MG63 (cell line): ENCODE results near the gene PDE6A. TPM values are rescaled to one million over a fixed set of nuclear protein-coding genes. Genes with fewer than 3 reads are reported as not detected.

Source experiments
- DNase-seq: peaks from one replicate; pipeline ENCODE4 v3.0.0-alpha.2; 2020
- H3K27me3 ChIP-seq: fragments of 250-450 bp; sonication (Bioruptor Pico); 2 replicates; pipeline ENCODE4 v1.5.1; 2020; ENCODE audit warnings: mild to moderate bottlenecking, moderate library complexity
- H3K36me3 ChIP-seq: fragments of 250-450 bp; sonication (Bioruptor Pico); 2 replicates; pipeline ENCODE4 v1.5.1; 2020; ENCODE audit warnings: mild to moderate bottlenecking, moderate library complexity
- H3K4me3 ChIP-seq: fragments of 250-450 bp; sonication (Bioruptor Pico); 2 replicates; pipeline ENCODE4 v1.5.1; 2020; ENCODE audit warnings: mild to moderate bottlenecking, moderate library complexity
- H3K9me3 ChIP-seq: fragments of 250-450 bp; sonication (Bioruptor Pico); 2 replicates; pipeline ENCODE4 v1.5.1; 2020; ENCODE audit warnings: mild to moderate bottlenecking, moderate library complexity
- total RNA-seq: library from RNA; depleted of rRNA; stranded (reverse); fragments of >200 nt; shearing (Covaris generic); gene quantifications from 2 replicates; pipeline ENCODE4 v1.2.3, GENCODE V29; 2014; ENCODE audit warnings: low replicate concordance; rRNA removed

PDE6A gene
- total RNA-seq, result not detected in 2 replicates

DNA sequence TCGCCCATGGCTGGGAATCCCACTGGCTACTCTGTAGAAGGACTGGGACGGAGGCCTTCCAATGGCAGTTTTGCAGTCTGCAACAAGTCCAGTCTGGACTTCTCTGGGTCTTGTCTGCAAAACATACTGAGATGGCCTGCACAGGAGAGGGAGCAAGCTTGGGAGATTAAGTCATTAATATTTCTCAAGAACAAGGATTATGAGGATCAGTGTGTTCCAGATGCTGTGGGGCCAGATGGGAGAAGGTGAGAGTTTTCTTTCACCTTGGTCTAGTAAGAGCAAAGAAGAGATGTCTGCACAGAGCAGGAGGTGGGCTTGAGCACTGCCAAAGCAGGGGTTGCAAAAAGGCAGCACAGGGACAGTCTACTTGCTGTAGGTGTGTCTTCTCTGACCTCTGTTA is at the start of gene PDE6A:
TSS of gene PDE6A (minus strand) at position 128 of the 400 bp plus-strand sequence. CDS start at position 8, 120 bp downstream.
- H3K36me3 ChIP-seq, result no peaks in the 10 kb centered on the region
- no peak within 1 kb of the TSS for H3K4me3 ChIP-seq
- no peak for DNase-seq
- H3K9me3 ChIP-seq, result no peaks in the 10 kb centered on the region
- H3K27me3 ChIP-seq, result no peaks in the 10 kb centered on the region

DNA sequence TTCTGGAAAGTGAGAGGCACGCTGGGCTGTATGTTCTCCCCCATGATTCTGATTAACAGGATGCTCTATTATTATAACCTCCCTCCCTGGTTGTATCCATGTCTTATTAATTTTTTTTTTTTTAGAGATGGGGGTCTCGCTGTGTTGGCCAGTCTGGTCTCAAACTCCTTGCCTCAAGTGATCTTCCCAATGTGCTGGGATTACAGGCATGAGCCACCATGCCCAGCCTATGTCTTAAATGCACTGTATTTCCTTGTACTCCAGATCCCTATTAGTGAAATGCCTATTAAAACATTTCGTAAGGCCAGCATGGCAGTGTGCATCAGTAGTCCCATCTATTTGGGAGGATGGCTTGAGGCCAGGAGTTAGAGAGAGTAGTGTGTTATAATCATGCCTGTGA is 48.9 kb upstream of the PDE6A start:
- Histone ChIP-seq H3K9me3 (no peaks in the 10 kb centered on the region), H3K4me3 (no peak overlapping the region), H3K27me3 (no peaks in the 10 kb centered on the region), H3K36me3 (peaks cover 5% of the 10 kb centered on the region; the same call in 1 of the 2 replicates)
- DNase-seq, result no peak

DNA sequence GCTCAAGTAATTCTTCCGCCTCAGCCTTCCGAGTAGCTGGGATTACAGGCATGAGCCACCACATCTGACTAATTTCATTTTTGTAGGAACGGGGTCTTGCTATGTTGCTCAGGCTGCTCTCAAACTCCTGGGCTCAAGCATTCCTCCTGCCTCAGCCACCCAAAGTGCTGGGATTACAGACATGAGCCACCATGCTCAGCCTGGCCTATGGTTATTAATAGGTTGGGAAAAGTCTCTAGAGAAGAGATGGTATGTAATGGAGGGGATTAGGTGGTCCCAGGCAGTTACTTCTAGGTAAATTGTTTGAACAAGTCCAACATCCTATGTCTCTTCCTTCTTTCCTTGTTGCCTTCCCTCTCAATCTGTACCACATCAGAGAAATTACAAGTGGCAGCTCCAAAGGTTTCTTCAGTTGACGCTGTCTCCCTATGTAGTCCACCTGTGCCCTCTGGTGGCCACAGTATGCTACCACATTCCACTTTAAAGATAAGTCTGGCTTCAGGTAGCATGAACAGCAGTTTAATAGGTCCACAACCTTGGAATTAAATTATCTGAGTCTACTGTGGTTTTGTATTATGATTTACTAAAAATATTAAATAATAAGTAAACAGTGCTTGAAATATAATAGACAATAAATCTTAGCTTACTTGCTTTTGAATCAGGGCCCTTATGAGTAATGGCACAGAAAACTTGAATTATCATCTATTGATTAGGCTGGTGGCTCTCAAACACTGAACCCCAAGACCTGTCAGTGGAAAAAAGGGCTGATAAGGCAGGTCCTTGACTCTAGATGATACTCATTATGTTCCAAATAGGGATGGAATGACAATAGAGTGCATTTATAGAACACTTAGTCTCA is 46.2 kb upstream of the PDE6A start:
- peak; percentile 48 for DNase-seq
- no peaks in the 10 kb centered on the region for H3K9me3 ChIP-seq
- no peaks in the 10 kb centered on the region for H3K27me3 ChIP-seq
- no peak overlapping the region for H3K4me3 ChIP-seq
- H3K36me3 ChIP-seq, result peaks cover 3% of the 10 kb centered on the region; the same call in 1 of the 2 replicates

DNA sequence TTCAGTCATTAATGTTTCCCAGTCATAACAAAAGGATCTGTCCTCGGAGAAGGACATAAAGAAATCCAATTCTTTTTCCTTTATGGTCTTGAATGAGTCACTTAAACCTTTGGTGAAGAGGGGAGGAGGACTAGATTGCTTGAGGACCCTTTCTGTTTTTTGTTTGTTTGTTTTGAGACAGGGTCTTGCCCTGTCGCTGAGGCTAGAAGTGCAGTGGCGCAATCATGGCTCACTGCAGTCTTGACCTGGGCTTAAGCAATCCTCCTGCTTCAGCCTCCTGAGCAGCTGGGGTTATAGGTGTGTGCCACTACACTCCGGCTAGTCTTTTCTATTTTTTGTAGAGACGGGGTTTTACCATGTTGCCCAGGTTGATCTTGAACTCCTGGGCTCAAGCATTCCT is 43.5 kb upstream of the PDE6A start:
- Histone ChIP-seq H3K4me3 (no peak overlapping the region), H3K9me3 (no peaks in the 10 kb centered on the region), H3K27me3 (no peaks in the 10 kb centered on the region), H3K36me3 (no peaks in the 10 kb centered on the region)
- no peak for DNase-seq

DNA sequence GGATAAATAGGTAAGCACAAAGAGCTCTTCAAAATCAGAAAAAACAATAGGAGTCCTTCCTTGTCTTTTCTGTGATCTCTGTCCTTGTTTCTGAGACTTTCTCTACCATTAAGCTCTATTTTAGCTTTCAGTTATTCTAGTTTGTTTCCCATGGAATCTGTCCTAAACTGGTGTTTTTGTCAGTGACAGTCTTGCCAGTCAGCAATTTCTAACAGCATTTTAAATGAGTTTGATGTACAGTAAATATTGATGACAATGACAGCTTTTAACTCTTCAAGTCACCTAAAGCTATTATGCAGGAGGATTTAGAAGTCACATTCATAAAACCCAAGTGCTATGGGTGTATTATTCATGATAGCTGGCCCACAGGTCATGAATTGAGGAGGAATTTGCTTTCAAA is 37.9 kb upstream of the PDE6A start:
- DNase-seq, result no peak
- Histone ChIP-seq H3K4me3 (no peak overlapping the region), H3K9me3 (no peaks in the 10 kb centered on the region), H3K27me3 (no peaks in the 10 kb centered on the region), H3K36me3 (no peaks in the 10 kb centered on the region; the same call in none of the 2 replicates)

DNA sequence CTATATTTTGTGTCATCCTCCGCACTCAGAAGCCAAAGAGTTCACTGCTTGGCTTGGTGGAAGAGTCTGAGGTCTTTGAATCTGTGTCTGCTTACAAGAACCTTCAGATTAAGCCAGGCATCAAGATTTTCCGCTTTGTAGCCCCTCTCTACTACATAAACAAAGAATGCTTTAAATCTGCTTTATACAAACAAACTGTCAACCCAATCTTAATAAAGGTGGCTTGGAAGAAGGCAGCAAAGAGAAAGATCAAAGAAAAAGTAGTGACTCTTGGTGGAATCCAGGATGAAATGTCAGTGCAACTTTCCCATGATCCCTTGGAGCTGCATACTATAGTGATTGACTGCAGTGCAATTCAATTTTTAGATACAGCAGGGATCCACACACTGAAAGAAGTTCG is 36.6 kb upstream of the PDE6A start:
- no peak for DNase-seq
- no peak overlapping the region for H3K4me3 ChIP-seq
- no peaks in the 10 kb centered on the region; the same call in none of the 2 replicates for H3K36me3 ChIP-seq

DNA sequence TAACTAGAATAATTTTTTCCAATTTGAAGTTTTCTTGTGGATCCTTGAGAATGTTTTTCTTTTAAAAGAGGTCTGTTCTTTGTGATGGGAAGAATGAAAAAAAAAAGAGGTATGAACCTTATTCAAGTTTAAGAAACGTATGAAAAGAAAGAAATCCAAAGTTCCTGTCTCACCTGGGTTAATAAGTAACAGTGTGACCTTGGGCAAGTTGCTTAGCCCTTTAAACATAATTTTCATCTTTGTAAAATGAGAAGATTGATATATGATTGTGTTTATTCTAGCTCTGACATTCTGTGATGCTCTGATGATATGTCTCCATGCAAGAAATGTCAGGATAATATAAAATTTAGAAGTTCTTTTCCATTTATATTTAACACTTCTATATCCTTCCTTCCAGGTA is 35.3 kb upstream of the PDE6A start:
- H3K27me3 ChIP-seq, result no peaks in the 10 kb centered on the region
- no peak for DNase-seq
- no peaks in the 10 kb centered on the region for H3K9me3 ChIP-seq
- no peak overlapping the region for H3K4me3 ChIP-seq
- no peaks in the 10 kb centered on the region; the same call in none of the 2 replicates for H3K36me3 ChIP-seq

More for the DNA sequence above, 36.6 kb upstream of the PDE6A start:
- Histone ChIP-seq H3K9me3 (no peaks in the 10 kb centered on the region), H3K27me3 (no peaks in the 10 kb centered on the region)

DNA sequence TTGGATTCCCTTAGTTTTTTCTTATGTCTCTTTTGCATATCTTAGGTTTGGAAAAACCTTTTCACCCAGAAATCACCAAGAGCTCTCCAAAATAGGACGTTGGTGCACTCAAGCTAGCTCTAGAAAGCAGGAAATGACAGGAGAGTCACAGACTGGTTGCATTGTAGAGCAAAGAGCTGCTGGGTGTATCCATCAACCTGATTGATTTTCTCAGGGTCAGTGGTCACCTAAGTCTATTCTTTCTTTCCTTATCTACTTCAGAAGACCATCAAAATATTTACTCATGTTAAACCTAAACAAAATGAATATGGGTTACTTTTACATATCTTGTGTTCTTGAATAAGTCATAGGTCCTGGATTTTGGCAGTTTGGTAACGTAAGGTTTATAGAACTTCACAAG is 30.8 kb upstream of the PDE6A start:
- Histone ChIP-seq H3K36me3 (no peaks in the 10 kb centered on the region; the same call in none of the 2 replicates), H3K4me3 (no peak overlapping the region), H3K27me3 (no peaks in the 10 kb centered on the region), H3K9me3 (no peaks in the 10 kb centered on the region)
- no peak for DNase-seq

DNA sequence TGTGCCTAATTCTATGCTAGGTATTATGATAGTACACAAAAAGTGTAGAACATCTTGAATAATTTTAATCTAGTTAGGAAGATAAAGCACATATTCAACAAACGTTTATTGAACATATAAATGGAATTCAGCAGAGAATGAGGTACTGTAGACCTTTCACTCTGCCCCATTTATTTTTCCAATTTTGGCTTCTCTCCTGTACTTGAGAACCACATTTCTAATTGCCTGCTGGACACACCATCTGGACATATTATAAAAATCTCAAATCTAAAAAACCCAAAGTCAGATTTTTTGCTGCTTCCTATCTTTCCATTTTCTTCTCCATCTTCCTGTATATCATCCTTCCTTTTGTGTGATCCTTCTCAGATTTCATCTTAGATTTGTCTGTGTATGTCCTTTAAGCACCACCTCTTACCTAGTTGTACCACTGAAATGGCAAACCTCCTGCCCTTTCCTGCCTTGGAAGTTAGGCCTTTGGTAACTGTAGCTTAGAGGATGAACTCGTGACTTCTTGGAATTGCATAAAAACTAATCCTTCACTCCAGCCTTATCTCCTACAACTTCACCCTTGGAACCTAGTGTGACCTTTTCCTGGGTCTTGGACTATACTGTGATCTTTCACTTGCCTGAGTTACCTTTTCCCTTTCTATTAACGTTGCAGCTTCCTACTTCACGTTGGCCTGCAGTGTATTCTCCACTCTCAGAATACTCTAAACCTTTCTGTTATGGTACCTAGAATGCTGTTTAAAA is 24.8 kb upstream of the PDE6A start:
- no peaks in the 10 kb centered on the region for H3K36me3 ChIP-seq
- H3K27me3 ChIP-seq, result no peaks in the 10 kb centered on the region
- H3K4me3 ChIP-seq, result no peak overlapping the region
- no peaks in the 10 kb centered on the region for H3K9me3 ChIP-seq
- DNase-seq, result no peak

DNA sequence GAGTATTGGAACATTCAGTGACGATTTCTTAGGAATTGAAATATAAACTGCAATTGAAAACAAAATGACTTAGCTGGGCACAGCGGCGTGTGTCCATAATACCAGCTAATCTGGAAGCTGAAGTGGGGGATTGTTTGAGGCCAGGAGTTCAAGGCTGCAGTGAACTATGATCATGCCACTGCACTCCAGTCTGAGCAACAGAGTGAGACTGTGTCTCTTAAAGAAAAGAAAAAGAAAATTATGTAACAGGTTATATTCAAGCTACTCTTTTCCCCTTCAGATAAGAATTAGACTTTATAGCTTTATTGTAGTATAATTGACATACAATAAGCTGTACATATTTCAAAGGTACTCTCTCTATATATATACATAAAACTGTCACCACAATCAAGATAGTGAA is 22.4 kb upstream of the PDE6A start:
- H3K36me3 ChIP-seq, result no peaks in the 10 kb centered on the region
- H3K27me3 ChIP-seq, result no peaks in the 10 kb centered on the region
- H3K9me3 ChIP-seq, result no peaks in the 10 kb centered on the region
- no peak for DNase-seq
- no peak overlapping the region for H3K4me3 ChIP-seq

DNA sequence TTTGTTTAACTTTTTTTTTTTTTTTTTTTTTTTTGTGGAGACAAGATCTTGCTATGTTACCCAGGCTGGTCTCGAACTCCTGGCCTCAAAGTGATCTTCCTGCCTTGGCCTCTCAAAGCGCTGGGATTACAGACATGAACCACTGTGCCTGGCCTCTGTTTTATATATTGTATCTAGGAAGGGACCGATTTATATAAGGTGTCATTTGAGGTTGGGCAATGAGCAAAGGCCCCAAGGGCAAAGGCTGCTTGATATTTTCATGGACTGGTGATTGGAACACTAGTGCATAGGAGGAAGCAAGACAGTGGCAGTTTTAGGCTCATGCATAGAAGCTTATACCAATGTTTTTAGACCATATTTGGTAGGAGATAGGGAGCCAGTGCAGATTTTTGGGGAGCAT is 19.1 kb upstream of the PDE6A start:
- H3K36me3 ChIP-seq, result no peaks in the 10 kb centered on the region
- H3K9me3 ChIP-seq, result no peaks in the 10 kb centered on the region
- no peak overlapping the region for H3K4me3 ChIP-seq
- no peaks in the 10 kb centered on the region for H3K27me3 ChIP-seq
- no peak for DNase-seq

DNA sequence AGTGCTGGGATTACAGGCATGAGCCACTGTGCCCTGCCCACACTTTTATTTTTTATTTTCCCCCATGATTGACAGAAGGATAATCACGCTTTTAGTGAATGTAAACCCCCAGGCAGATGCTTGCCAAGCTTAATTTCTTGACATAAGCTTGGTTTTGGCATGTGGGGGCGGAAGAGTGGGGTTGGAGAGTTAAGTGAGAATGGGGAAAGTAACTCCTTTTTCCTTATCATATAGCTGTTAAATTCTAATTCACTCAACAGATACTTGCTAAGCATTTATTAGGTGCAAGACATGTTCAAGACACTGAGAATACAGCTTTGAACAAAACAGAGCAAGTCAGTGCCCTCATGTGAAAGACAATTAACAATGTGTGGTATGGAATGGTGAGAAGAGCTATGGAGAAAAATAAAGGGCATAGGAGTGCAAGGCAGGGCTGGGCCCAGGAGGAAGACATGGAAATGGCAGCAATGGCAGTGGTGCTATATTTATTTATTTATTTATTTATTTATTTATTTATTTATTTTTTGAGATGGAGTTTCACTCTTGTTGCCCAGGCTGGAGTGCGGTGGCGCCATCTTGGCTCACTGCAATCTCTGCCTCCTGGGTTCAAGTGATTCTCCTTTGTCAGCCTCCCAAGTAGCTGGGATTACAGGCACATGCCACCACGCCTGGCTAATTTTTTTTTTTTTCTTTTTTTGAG is 18.2 kb upstream of the PDE6A start:
- Histone ChIP-seq H3K9me3 (no peaks in the 10 kb centered on the region), H3K27me3 (no peaks in the 10 kb centered on the region), H3K4me3 (no peak overlapping the region), H3K36me3 (no peaks in the 10 kb centered on the region)
- DNase-seq, result no peak

DNA sequence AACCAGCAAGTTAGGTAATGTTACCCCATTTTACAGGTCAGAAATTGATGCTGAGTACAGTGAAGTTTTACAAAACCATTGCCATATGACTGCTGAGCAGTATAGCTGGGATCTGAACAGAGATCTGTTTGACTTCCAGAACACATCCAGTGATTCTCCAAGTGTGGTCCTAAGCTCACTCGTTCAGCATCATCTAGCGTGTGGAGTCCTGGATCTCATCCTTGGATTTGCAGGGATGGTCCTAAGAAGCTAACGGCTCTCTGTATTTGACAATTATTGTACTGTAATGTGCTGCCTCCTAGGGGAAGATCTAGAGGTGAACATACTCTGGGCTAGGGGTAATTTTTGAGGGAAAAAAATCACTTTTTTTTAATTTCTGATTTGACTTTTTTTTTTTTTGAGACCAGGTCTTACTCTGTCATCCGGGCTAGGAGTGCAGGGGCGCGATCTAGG is 17.4 kb upstream of the PDE6A start:
- Histone ChIP-seq H3K36me3 (no peaks in the 10 kb centered on the region), H3K4me3 (no peak overlapping the region)
- DNase-seq, result no peak

DNA sequence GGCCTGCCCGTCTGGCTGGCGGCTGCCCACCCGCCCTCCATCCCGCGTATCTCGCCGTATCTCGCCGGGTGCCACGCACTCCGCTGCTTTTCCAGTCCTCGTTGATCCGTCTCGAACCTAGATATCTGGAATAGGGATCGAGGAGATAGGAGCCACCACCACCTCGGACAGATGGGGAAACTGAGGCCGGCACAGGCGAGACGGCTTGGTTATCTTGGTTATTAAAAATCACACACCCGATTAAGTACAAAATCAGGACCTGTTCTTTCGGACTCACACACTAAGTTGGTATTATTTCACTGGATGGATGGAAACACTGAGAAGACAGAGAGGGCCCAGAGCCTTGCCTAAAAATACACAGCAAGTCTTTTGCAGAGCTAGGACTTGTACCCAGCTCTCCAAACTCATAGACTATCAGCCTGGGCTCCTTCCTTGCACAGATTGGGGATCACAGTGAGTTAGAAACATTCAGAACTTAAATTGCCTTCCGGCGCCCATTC is 16.6 kb upstream of the PDE6A start:
- Histone ChIP-seq H3K9me3 (no peaks in the 10 kb centered on the region), H3K36me3 (no peaks in the 10 kb centered on the region), H3K27me3 (no peaks in the 10 kb centered on the region), H3K4me3 (peak overlapping the region; percentile 92)
- no peak for DNase-seq

More for the DNA sequence above, 17.4 kb upstream of the PDE6A start:
- Histone ChIP-seq H3K27me3 (no peaks in the 10 kb centered on the region), H3K9me3 (no peaks in the 10 kb centered on the region)

DNA sequence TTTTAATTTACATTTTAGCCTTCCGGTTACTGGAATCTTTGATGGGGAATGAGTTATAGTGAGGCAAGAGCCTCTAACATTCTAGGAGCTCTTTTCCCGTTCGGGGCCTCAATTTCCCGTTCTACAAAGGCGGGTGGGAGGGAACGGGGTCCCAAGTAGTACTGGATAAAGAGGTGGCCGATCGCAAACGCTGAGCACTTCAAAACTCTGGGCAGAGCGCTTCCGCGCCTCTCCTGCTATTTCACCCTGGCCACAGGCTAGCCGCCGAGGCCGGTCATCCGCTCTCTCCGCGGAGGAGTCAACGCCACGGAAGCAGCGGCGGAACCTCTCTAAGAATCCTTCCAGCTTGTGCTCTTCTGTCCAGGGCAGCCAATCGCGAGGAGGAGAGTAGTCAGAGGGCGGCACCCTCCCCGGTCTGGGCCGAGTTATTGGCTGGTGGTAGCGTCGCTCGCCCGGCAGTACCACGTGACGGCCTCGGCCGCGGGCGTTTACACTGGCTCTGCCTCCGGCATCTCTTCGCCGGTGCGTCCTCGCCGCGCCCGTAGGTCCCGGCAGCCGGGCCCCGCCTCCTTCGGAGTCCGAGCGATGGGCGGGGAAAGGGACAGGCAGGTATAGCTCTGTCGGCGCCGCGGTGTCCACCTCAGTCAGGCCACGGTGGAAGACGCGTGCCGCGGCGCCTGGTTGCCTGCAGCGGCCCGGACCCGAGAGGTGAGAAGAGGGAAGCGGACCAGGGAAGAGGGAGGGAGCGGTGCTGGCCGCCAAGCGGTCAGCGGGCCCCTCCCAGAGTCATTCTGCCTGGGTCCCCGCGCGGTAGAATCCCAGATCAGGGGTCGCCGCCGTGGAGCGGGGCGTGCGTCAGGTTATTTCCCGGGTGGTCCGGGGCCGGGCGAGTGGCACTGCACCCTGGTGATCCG is 15.9 kb upstream of the PDE6A start, which contains the start of gene SLC26A2:
TSS of gene SLC26A2 (plus strand) at position 487 of the 914 bp plus-strand sequence. CDS start 16,895 bp downstream, outside the sequence.
- DNase-seq, result peak; percentile 99
- no peaks in the 10 kb centered on the region for H3K36me3 ChIP-seq

More for the DNA sequence above, 15.9 kb upstream of the PDE6A start, which contains the start of gene SLC26A2:
- H3K4me3 ChIP-seq, result peak within 1 kb of the TSS; percentile 92
- H3K9me3 ChIP-seq, result no peaks in the 10 kb centered on the region
- no peaks in the 10 kb centered on the region for H3K27me3 ChIP-seq
